ENCODE measurements around the gene STX8. TPM values are rescaled to one million over a fixed set of nuclear protein-coding genes. Genes with fewer than 3 reads are reported as not detected.

Gene STX8
- total RNA-seq, 1 donor from 2014 or later: 50.6 TPM

DNA sequence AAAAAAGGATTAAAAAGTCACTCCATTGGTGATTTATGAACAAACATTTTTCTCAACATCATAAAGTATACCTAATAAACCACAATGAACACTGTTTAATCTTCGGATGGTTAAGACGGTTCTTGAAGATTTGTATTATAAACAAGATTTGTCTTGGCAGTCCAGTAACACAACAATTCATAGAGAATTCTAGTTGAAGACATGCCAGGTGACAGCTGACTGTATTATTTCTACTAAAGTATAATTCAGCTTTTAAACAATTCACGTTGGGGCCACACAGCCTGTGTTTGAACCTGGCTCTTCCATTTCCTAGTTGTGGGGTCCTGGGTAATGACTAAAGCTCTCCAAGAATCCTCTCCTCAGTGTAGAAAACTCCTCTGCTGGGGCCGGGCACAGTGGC is 22.0 kb downstream of the STX8 start:
- H3K4me3 Mint-ChIP-seq (ENCODE audit: unreplicated experiment): no peak overlapping the region

DNA sequence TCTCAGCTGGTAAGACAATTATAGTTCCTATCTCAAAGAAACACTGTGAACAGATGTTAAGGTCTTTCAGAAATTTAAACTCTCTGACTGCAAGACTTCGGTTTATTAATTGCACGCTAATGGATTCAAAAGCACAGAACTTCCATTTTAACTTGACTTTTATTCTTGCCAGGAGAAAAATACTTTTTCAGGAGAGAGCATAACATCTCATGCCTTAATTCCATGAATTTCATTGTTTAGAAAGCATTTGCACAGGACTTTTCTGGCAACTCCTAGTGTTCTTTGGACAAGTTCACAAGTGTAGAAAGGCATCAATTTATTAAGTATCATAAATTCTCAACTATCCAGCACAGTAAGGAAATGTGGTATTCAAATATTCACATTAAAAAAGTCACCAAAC is 22.4 kb downstream of the STX8 start:
- TF ChIP-seq, protein P1, sequence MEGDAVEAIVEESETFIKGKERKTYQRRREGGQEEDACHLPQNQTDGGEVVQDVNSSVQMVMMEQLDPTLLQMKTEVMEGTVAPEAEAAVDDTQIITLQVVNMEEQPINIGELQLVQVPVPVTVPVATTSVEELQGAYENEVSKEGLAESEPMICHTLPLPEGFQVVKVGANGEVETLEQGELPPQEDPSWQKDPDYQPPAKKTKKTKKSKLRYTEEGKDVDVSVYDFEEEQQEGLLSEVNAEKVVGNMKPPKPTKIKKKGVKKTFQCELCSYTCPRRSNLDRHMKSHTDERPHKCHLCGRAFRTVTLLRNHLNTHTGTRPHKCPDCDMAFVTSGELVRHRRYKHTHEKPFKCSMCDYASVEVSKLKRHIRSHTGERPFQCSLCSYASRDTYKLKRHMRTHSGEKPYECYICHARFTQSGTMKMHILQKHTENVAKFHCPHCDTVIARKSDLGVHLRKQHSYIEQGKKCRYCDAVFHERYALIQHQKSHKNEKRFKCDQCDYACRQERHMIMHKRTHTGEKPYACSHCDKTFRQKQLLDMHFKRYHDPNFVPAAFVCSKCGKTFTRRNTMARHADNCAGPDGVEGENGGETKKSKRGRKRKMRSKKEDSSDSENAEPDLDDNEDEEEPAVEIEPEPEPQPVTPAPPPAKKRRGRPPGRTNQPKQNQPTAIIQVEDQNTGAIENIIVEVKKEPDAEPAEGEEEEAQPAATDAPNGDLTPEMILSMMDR (IDR thresholded peaks at IDR 0.05): no peak
- DNase-seq (ENCODE audit: low spot score): no peak
- peaks cover 3% of the 10 kb centered on the region for H3K4me1 Mint-ChIP-seq (ENCODE audit: low read depth)
- no peak overlapping the region for H3K27ac Mint-ChIP-seq (ENCODE audit: unreplicated experiment)
- no peaks in the 10 kb centered on the region for H3K36me3 Mint-ChIP-seq (ENCODE audit: low read depth)
- no peaks in the 10 kb centered on the region for H3K9me3 Mint-ChIP-seq (ENCODE audit: low read depth)
- H3K4me3 Mint-ChIP-seq (ENCODE audit: unreplicated experiment): no peak overlapping the region
- H3K27me3 Mint-ChIP-seq (ENCODE audit: low read depth): no peaks in the 10 kb centered on the region

More for the DNA sequence above, 22.0 kb downstream of the STX8 start:
- Mint-ChIP-seq H3K27me3 (ENCODE audit: low read depth) (no peaks in the 10 kb centered on the region), H3K27ac (ENCODE audit: unreplicated experiment) (no peak overlapping the region), H3K4me1 (ENCODE audit: low read depth) (peaks cover 3% of the 10 kb centered on the region), H3K9me3 (ENCODE audit: low read depth) (no peaks in the 10 kb centered on the region), H3K36me3 (ENCODE audit: low read depth) (no peaks in the 10 kb centered on the region)
- TF ChIP-seq, protein P1 (IDR thresholded peaks at IDR 0.05): no peak
- no peak for DNase-seq (ENCODE audit: low spot score)

DNA sequence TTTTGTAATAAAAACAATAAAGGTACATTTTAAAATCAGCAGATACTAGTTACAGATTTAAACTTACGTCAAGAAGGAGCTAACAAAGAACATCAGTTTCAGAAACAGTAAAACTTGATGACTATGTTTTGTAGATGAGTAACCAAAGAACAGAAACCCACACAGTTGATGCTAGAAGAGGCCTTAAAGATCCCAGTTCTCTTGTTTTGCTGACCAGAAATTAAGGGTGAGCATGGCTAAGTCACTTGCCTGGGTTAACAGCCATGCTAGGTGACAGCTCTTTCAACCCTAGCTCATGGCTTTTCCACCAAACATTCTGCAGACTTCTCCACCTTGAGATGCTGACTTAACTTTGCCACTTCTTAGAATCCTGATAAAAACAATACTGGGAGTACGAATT is 26.4 kb downstream of the STX8 start:
- Mint-ChIP-seq H3K27ac (ENCODE audit: unreplicated experiment) (no peak overlapping the region), H3K4me1 (ENCODE audit: low read depth) (no peaks in the 10 kb centered on the region), H3K27me3 (ENCODE audit: low read depth) (no peaks in the 10 kb centered on the region), H3K9me3 (ENCODE audit: low read depth) (no peaks in the 10 kb centered on the region), H3K36me3 (ENCODE audit: low read depth) (no peaks in the 10 kb centered on the region), H3K4me3 (ENCODE audit: unreplicated experiment) (no peak overlapping the region)
- TF ChIP-seq, protein P1 (IDR thresholded peaks at IDR 0.05): no peak
- no peak for DNase-seq (ENCODE audit: low spot score)

DNA sequence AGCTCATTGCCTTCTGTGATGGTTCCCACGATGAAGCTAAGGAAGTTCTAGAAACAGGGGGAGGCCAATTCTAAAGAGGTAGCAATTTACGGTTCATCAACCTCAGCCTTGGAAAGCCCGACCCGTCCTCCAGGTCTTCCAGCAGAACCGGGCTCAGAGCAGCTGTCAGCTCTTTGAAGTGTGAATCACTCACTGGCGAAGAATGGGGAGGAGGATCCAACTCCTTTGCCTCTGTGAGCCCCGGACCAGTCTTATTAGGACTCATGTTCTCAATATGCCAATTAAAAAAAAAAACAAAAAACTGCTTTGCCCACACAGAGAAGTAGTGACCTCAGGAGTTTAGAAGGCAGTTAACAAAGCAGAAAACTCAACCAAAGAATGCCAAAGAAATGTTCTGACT is 31.4 kb downstream of the STX8 start:
- TF ChIP-seq, protein P1 (IDR thresholded peaks at IDR 0.05): no peak
- no peak for DNase-seq (ENCODE audit: low spot score)
- no peaks in the 10 kb centered on the region for H3K27me3 Mint-ChIP-seq (ENCODE audit: low read depth)
- H3K4me3 Mint-ChIP-seq (ENCODE audit: unreplicated experiment): no peak overlapping the region
- H3K27ac Mint-ChIP-seq (ENCODE audit: unreplicated experiment): no peak overlapping the region
- H3K9me3 Mint-ChIP-seq (ENCODE audit: low read depth): no peaks in the 10 kb centered on the region
- peaks cover 10% of the 10 kb centered on the region for H3K36me3 Mint-ChIP-seq (ENCODE audit: low read depth)
- no peaks in the 10 kb centered on the region for H3K4me1 Mint-ChIP-seq (ENCODE audit: low read depth)

DNA sequence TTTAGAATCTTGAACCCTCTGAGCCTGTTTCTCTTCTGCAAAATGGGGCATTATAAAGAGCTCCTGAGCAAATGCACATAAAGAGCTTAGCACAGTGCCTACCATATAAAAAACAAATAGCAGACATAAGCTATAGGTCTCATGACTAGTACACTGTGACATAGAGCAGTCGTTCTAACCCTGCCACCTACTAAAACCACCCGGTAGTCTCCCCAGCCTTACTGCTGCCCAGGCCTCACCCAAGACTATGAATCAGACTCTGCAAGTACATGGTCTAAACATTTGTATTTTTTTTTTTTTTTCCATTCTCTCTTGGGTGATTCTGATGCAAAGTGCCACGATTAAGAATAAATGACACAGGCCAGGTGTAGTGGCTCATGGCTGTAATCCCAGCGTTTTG is 33.9 kb downstream of the STX8 start:
- TF ChIP-seq, protein P1 (IDR thresholded peaks at IDR 0.05): no peak
- Mint-ChIP-seq H3K4me3 (ENCODE audit: unreplicated experiment) (no peak overlapping the region), H3K27me3 (ENCODE audit: low read depth) (no peaks in the 10 kb centered on the region), H3K27ac (ENCODE audit: unreplicated experiment) (no peak overlapping the region), H3K9me3 (ENCODE audit: low read depth) (no peaks in the 10 kb centered on the region), H3K36me3 (ENCODE audit: low read depth) (peaks cover 12% of the 10 kb centered on the region), H3K4me1 (ENCODE audit: low read depth) (no peaks in the 10 kb centered on the region)
- DNase-seq (ENCODE audit: low spot score): no peak
